Epidermal melanocyte (primary cell): ENCODE results near the gene SMCR8.
"Not testable (repeated sequence)": the region's sequence is repeated elsewhere in the genome, so short reads cannot be mapped to it uniquely, and the experiment has no call there.

Experiments used
- DNase-seq: peaks from one replicate; pipeline ENCODE4 v3.0.0; 2011; ENCODE audit warnings: low spot score; ENCODE audit not compliant: insufficient read length

Gene SMCR8

DNA sequence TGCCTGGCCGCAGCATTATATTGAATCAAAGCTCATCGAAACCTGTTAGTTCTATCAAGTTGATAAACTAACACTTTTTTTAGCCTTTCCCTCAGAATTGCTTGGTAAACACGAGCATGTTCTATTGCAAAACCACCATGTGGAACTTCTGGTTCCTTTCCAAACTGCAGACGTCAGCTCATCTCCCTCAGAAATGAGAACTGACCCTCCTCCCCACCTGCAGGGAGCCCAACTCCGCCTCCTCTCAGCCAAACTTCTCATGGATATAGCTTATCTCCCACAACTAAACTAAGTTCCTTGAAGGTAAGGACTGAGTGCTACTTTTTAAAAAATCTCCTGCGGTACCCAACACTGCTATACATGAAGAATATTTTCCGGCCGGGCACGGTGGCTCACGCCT lies 41.5 kb downstream of the SMCR8 start:
- no peak for DNase-seq

DNA sequence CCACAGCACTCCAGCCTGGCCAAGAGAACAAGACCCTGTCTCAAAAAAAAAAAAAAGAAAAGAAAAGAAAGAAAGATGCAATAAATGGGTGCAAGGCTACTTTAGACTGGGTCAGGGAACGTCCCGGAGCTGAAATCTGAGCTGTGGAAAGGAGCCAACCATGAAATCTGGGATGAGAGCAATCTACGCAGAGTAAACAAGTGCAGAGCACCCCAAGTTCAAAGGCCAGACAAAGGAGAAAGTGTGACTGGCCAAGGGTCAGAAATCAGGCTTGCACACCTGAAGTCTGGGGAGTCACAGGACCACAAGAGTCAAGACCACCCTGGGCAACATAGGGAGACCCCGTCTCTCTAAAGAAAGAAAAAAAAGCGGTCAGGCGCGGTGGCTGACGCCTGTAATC lies 45.4 kb downstream of the SMCR8 start:
- DNase-seq: no peak

DNA sequence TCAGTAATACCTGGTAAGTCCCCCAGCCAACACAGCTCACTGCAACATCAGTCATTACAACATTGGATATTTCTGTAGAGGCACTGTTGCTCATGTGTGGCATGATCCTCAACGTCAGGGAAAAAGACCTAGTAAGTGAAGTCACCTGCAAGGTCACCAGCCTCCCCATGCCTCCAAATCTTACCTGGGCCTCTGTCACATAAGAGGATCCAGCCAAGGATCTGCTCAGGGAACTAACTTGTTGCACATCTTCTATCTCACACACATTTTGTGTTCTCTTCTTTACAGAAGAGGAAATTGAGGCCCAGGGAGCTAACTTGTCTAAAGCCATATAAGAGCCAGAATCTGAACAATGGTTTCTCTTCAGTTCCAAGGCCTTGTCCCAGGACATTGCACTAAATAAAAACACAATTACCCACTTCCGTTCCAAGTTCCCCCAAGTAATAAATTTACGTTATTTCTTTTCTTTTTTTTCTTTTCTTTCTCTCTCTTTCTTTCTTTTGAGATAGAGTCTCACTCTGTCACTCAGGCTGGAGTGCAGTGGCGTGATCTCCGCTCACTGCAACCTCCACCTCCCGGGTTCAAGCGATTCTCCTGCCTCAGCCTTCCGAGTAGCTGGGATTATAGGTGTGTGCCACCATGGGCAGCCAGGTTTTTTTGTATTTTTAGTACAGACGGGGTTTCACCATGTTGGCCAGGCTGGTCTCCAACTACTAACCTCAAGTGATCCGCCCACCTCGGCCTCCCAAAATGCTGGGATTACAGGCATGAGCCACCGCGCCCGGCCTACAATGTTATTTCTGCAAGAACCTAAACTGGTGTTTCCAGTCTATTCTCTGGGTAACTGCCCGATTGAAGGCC lies 47.0 kb downstream of the SMCR8 start:
- DNase-seq: no peak

DNA sequence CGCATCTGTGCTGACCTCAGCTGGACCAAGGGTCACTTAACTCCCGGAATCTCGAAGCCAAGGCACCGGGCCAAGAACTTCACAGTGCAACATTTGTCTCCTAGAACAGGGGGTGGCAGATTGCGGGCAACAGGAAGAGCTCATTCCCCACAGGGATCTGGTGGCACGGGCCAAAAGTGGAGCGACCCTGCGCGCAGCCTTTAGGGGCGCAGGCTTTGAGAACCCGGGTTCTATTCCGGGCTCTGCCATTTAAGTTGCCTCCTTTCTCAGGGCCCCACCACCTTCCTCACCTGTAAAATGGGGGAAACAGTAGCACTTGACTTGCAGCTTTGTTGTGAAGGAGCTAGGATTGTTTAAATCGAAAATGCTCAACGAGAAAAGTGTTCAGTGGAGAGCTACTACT lies 47.6 kb downstream of the SMCR8 start:
- DNase-seq: peak; percentile 59

- DNase-seq: peak; percentile 89
These were observed 48.3 kb downstream of the SMCR8 start, which contains the start of gene SHMT1 for GRCh38 chr17:18363101-18364049. TSS of gene SHMT1 (minus strand) at chr17:18363550. CDS start at chr17:18355981, 7,569 bp downstream.

GRCh38 chr17:18364166-18364565 lies 49.1 kb downstream of the SMCR8 start:
- DNase-seq: no peak

DNA sequence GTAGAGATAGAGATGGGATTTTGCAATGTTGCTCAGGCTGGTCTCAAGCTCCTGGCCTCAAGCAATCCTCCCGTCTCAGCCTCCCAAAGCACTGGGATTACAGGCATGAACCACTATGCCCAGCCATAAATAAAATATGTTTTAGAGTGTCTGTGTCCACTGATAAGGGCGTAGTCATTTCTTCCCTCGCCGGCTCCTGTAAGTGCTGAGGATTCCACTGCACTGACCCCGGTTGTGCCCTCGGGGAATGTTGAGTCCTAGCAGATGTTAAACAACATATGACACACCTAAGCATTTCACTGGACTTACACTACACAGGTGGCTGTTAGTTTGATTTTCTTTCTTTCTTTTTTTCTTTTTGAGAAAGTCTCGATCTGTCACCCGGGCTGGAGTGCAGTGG lies 53.9 kb downstream of the SMCR8 start:
- no peak for DNase-seq

GRCh38 chr17:18370761-18371160 lies 55.7 kb downstream of the SMCR8 start:
- DNase-seq: no peak

DNA sequence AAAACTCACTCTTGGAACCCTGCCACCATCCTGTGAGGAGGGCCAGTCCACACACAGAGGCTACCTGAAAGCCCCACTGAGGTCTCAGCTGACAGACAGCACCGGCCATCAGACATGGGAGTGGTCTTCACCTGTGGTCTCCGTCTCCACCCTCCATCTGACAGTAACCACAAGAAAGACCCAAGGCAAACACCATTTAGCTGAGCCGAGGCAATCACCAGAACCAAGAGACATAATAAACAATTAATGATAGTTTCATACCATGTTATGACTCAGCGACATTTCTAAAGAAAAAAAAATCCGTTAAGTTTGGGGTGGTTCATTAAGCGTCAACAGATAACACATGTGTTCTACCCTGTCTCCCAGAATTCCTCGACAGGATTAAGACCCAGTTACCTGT lies 56.4 kb downstream of the SMCR8 start:
- DNase-seq: no peak

DNA sequence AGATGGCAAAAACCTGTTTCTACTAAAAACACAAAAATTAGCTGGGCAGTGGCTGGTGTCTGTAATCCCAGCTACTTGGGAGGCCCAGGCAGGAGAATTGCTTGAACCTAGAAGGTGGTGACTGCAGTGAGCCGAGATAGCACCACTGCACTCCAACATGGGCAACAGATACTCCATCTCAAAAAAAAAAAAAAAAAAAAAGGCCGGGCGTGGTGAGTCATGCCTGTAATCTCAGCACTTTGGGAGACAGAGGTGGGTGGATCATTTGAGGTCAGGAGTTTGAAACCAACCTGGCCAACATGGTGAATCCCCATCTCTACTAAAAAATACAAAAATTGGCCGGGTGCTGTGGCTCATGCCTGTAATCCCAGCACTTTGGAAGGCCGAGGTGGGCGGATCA lies 58.1 kb downstream of the SMCR8 start:
- not testable (repeated sequence) for DNase-seq

DNA sequence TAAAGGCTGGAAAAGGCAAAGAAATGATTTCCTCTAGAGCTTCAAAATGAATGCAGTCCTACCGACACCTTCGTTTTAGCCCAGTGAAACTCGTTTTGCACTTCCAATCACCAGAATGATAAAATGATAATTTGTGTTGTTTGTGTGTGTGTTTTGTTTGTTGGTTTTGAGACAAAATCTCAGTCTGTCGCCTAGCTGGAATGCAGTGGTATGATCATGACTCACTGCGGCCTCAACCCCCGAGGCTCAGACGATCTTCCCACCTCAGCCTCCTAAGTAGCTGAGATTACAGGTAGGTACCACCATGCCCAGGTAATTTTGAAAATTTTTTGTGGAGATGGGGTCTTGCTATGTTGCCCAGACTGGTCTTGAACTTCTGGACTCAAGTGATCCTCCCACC lies 59.1 kb downstream of the SMCR8 start:
- no peak for DNase-seq
